Lower lobe of right lung (tissue), 2 donors: ENCODE measurements around the gene CADPS2. TPM values are rescaled to one million over a fixed set of nuclear protein-coding genes. Genes with fewer than 3 reads are reported as not detected.

ENCODE experiments used
- ATAC-seq, 2 donors: fragments of 200-7000 bp; cut with Tn5 transposase; one replicate each; pipeline ENCODE4 v1.9.1; 2020 to 2022; ENCODE audit warnings: mild to moderate bottlenecking in 2 of 2, moderate library complexity in 2 of 2
- DNase-seq: peaks from one replicate; pipeline ENCODE4 v3.0.0-alpha.2; 2020
- H3K27ac ChIP-seq: fragments of 200-600 bp; one replicate; pipeline ENCODE4 v1.8.0; 2022
- H3K27me3 ChIP-seq: fragments of 200-600 bp; one replicate; pipeline ENCODE4 v1.8.0; 2022; ENCODE audit warnings: low read depth
- H3K36me3 ChIP-seq: fragments of 200-600 bp; one replicate; pipeline ENCODE4 v1.8.0; 2022; ENCODE audit warnings: mild to moderate bottlenecking
- H3K4me1 ChIP-seq: fragments of 200-600 bp; one replicate; pipeline ENCODE4 v1.8.0; 2022
- H3K4me3 ChIP-seq: fragments of 200-600 bp; one replicate; pipeline ENCODE4 v1.8.0; 2022; ENCODE audit warnings: mild to moderate bottlenecking
- H3K9me3 ChIP-seq: fragments of 200-600 bp; one replicate; pipeline ENCODE4 v1.8.0; 2022
- CTCF ChIP-seq: fragments of 200-600 bp; IDR thresholded peaks from one replicate; pipeline ENCODE4 v1.8.0; 2022; ENCODE audit warnings: antibody characterized with exemption, mild to moderate bottlenecking
- intact Hi-C: fragments of 100-400 bp; cut with DNase I; formaldehyde crosslinking; loops from one replicate; pipeline ENCODE4 v1.11.0; 2022
- total RNA-seq: library from RNA; stranded (reverse); fragmentation: NEBNext Ultra II Directional; extraction: Animal tissue kit (Norgen Biotek cat#: 25700); gene quantifications from one replicate; pipeline ENCODE4 v1.2.1, GENCODE V29; 2021
- donor health status: DM: no; HTN: yes; CAD: no; lungs with severe emphysema.

Gene CADPS2
- total RNA-seq, 1 donor from 2014 or later = 41.1 TPM

GRCh38 chr7:122269241-122269640, 617.0 kb downstream of the CADPS2 start:
- DNase-seq (no peak), ATAC-seq (no peak)
- Histone ChIP-seq H3K4me1 (no peaks in the 10 kb centered on the region), H3K27me3 (no peaks in the 10 kb centered on the region), H3K4me3 (no peak overlapping the region), H3K27ac (no peak overlapping the region), H3K36me3 (no peaks in the 10 kb centered on the region), H3K9me3 (no peaks in the 10 kb centered on the region)
- intact Hi-C loops = no loop called here
- TF ChIP-seq CTCF = no peak

Other genes with a start within 250 kb of the CADPS2 start
- gene RNF133, start 187.3 kb downstream of the CADPS2 start, total RNA-seq = 1.0 TPM
- 1.5 TPM for gene RNF148, start 183.5 kb downstream of the CADPS2 start, total RNA-seq
- gene TAS2R16, start 109.2 kb upstream of the CADPS2 start, total RNA-seq = not detected